Nephron (organoid): ENCODE results near the gene DPP6.

Experiments
- H3K27ac Mint-ChIP-seq, 3 experiments: 2 replicates each; pipeline ENCODE4 v1.8.0; 2020; ENCODE audit warnings: mixed read lengths in 3 of 3, mild to moderate bottlenecking in 2 of 3, moderate library complexity in 1 of 3
- H3K27me3 Mint-ChIP-seq: 2 replicates; pipeline ENCODE4 v1.8.0; 2021; ENCODE audit warnings: low read depth, mild to moderate bottlenecking, moderate library complexity, mixed read lengths
- H3K36me3 Mint-ChIP-seq: 2 replicates; pipeline ENCODE4 v1.8.0; 2020; ENCODE audit warnings: low read depth, mixed read lengths
- H3K4me1 Mint-ChIP-seq: 2 replicates; pipeline ENCODE4 v1.8.0; 2020; ENCODE audit warnings: mixed read lengths
- H3K4me3 Mint-ChIP-seq, 3 experiments: 2 replicates each; pipeline ENCODE4 v1.8.0; 2020; ENCODE audit warnings: mild to moderate bottlenecking in 3 of 3, mixed read lengths in 3 of 3, moderate library complexity in 2 of 3
- H3K9me3 Mint-ChIP-seq: 2 replicates; pipeline ENCODE4 v1.8.0; 2020; ENCODE audit warnings: mixed read lengths
- CTCF ChIP-seq, 3 experiments: fragments of 200-600 bp; sonication (generic); IDR thresholded peaks; one replicate each; pipeline ENCODE4 v1.5.0; 2021; ENCODE audit warnings: antibody characterized with exemption in 3 of 3; ENCODE audit not compliant: unreplicated experiment in 3 of 3

DPP6 gene

GRCh38 chr7:154217688-154218340, 165.6 kb downstream of the DPP6 start:
- H3K9me3 Mint-ChIP-seq: peaks cover 2% of the 10 kb centered on the region
- no peak overlapping the region for H3K4me3 Mint-ChIP-seq
- H3K27me3 Mint-ChIP-seq: no peaks in the 10 kb centered on the region
- H3K4me1 Mint-ChIP-seq: no peaks in the 10 kb centered on the region
- no peak overlapping the region for H3K27ac Mint-ChIP-seq
- no peaks in the 10 kb centered on the region for H3K36me3 Mint-ChIP-seq
- no peak for TF ChIP-seq CTCF (IDR thresholded peaks at IDR 0.05; ENCODE audit: unreplicated experiment in 3 of 3)

- Mint-ChIP-seq H3K4me3 (no peak overlapping the region), H3K36me3 (no peaks in the 10 kb centered on the region), H3K27ac (no peak overlapping the region), H3K4me1 (no peaks in the 10 kb centered on the region), H3K27me3 (no peaks in the 10 kb centered on the region), H3K9me3 (no peaks in the 10 kb centered on the region)
- no peak for TF ChIP-seq CTCF (IDR thresholded peaks at IDR 0.05; ENCODE audit: unreplicated experiment in 3 of 3)
Observed at GRCh38 chr7:154231732-154232131, 179.5 kb downstream of the DPP6 start.

- no peaks in the 10 kb centered on the region for H3K36me3 Mint-ChIP-seq
- no peak overlapping the region for H3K27ac Mint-ChIP-seq
- H3K4me3 Mint-ChIP-seq: no peak overlapping the region
- no peaks in the 10 kb centered on the region for H3K9me3 Mint-ChIP-seq
- H3K4me1 Mint-ChIP-seq: no peaks in the 10 kb centered on the region
- no peaks in the 10 kb centered on the region for H3K27me3 Mint-ChIP-seq
- no peak for TF ChIP-seq CTCF (IDR thresholded peaks at IDR 0.05; ENCODE audit: unreplicated experiment in 3 of 3)
Observed at GRCh38 chr7:154232700-154233099, 180.5 kb downstream of the DPP6 start.

GRCh38 chr7:154241988-154242387, 189.8 kb downstream of the DPP6 start:
- Mint-ChIP-seq H3K9me3 (peaks cover 12% of the 10 kb centered on the region), H3K27me3 (no peaks in the 10 kb centered on the region), H3K4me1 (no peaks in the 10 kb centered on the region), H3K36me3 (no peaks in the 10 kb centered on the region), H3K27ac (no peak overlapping the region), H3K4me3 (no peak overlapping the region)
- TF ChIP-seq CTCF (IDR thresholded peaks at IDR 0.05; ENCODE audit: unreplicated experiment in 3 of 3): no peak

GRCh38 chr7:154242709-154243108, 190.5 kb downstream of the DPP6 start:
- Mint-ChIP-seq H3K9me3 (peaks cover 15% of the 10 kb centered on the region), H3K4me1 (no peaks in the 10 kb centered on the region), H3K27me3 (no peaks in the 10 kb centered on the region), H3K27ac (no peak overlapping the region), H3K36me3 (no peaks in the 10 kb centered on the region), H3K4me3 (no peak overlapping the region)
- TF ChIP-seq CTCF (IDR thresholded peaks at IDR 0.05; ENCODE audit: unreplicated experiment in 3 of 3): no peak

- TF ChIP-seq CTCF (IDR thresholded peaks at IDR 0.05; ENCODE audit: unreplicated experiment in 3 of 3): no peak
- no peak overlapping the region for H3K27ac Mint-ChIP-seq
- peaks cover 3% of the 10 kb centered on the region for H3K9me3 Mint-ChIP-seq
- H3K4me3 Mint-ChIP-seq: no peak overlapping the region
- no peaks in the 10 kb centered on the region for H3K36me3 Mint-ChIP-seq
- H3K4me1 Mint-ChIP-seq: no peaks in the 10 kb centered on the region
- peaks cover 12% of the 10 kb centered on the region for H3K27me3 Mint-ChIP-seq
Observed at GRCh38 chr7:154252046-154252445, 199.8 kb downstream of the DPP6 start.
